Glutamatergic neuron (in vitro differentiated cells): ENCODE measurements around the gene TGFBR3. TPM values are rescaled to one million over a fixed set of nuclear protein-coding genes. Genes with fewer than 3 reads are reported as not detected.

Source experiments
- DNase-seq: peaks from one replicate; pipeline ENCODE4 v3.0.0; 2022
- H3K27ac Mint-ChIP-seq: one replicate; pipeline ENCODE4 v1.8.0; 2020; ENCODE audit warnings: mild to moderate bottlenecking, mixed read lengths, inconsistent platforms; ENCODE audit not compliant: unreplicated experiment
- H3K27me3 Mint-ChIP-seq: one replicate; pipeline ENCODE4 v1.8.0; 2020; ENCODE audit warnings: mild to moderate bottlenecking, moderate library complexity, mixed read lengths, inconsistent platforms; ENCODE audit not compliant: unreplicated experiment
- H3K36me3 Mint-ChIP-seq: one replicate; pipeline ENCODE4 v1.8.0; 2020; ENCODE audit warnings: mild to moderate bottlenecking, mixed read lengths, inconsistent platforms; ENCODE audit not compliant: unreplicated experiment
- H3K4me1 Mint-ChIP-seq: one replicate; pipeline ENCODE4 v1.8.0; 2020; ENCODE audit warnings: mild to moderate bottlenecking, low read depth, mixed read lengths, inconsistent platforms; ENCODE audit not compliant: unreplicated experiment
- H3K4me3 Mint-ChIP-seq: one replicate; pipeline ENCODE4 v1.8.0; 2020; ENCODE audit warnings: mild to moderate bottlenecking, mixed read lengths, inconsistent platforms; ENCODE audit not compliant: unreplicated experiment
- H3K9me3 Mint-ChIP-seq: one replicate; pipeline ENCODE4 v1.8.0; 2020; ENCODE audit warnings: mild to moderate bottlenecking, moderate library complexity, mixed read lengths, inconsistent platforms; ENCODE audit not compliant: unreplicated experiment
- total RNA-seq: library from RNA; stranded (reverse); fragmentation: NEBNext Ultra II Directional; extraction: Animal tissue kit (Norgen Biotek cat#: 25700); gene quantifications from one replicate; pipeline ENCODE4 v1.2.1, GENCODE V29; 2021; ENCODE audit not compliant: unreplicated experiment
- TF ChIP-seq, protein P1 (sequence below): fragments of 200-600 bp; sonication (generic); IDR thresholded peaks from one replicate; pipeline ENCODE4 v1.5.0; 2021; ENCODE audit not compliant: partially characterized antibody, unreplicated experiment

The TGFBR3 gene
- total RNA-seq, 1 donor from 2014 or later, result 0.98 TPM

DNA sequence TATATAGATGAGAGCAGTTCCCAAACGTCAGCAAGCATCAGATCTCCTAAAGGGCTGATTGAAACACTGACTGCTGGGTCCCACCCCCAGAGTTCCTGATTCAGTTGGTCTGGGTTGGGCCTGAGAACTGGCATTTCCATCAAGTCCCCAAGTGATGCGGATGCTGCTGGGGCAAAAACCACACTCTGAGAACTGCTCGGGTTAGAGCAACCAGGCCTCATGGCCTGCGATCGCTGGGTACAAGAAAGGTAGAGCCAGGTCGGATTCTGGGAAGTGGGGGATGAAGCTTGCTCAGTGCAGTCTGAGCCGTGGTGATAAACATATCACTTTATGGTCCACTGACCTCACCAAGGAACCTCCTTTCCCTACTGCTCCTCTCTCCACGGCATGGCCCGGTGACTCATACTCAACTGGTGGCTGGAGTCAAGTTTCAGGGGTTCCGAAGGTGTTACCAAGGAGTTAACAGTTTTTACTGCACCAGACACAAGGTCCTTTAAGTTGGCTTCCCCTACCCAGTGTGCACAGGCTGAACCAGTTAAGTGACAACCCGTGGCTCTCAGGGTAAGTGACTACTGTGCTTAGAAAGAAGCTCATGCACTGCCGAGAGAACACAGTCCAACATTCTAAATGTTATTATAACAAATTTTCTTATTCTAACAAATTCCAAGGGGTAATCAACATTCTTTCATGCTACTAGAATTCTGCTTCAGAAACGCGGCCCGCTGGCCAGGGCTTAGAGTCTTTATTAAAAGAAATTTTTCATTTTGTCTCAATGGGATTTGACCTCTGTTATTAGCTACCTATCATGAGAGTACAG lies 153.5 kb downstream of the TGFBR3 start:
- no peak for DNase-seq
- Mint-ChIP-seq H3K36me3 (no peaks in the 10 kb centered on the region), H3K4me1 (peaks cover 1% of the 10 kb centered on the region), H3K27me3 (no peaks in the 10 kb centered on the region), H3K4me3 (no peak overlapping the region), H3K27ac (no peak overlapping the region), H3K9me3 (no peaks in the 10 kb centered on the region)
- TF ChIP-seq, protein P1, sequence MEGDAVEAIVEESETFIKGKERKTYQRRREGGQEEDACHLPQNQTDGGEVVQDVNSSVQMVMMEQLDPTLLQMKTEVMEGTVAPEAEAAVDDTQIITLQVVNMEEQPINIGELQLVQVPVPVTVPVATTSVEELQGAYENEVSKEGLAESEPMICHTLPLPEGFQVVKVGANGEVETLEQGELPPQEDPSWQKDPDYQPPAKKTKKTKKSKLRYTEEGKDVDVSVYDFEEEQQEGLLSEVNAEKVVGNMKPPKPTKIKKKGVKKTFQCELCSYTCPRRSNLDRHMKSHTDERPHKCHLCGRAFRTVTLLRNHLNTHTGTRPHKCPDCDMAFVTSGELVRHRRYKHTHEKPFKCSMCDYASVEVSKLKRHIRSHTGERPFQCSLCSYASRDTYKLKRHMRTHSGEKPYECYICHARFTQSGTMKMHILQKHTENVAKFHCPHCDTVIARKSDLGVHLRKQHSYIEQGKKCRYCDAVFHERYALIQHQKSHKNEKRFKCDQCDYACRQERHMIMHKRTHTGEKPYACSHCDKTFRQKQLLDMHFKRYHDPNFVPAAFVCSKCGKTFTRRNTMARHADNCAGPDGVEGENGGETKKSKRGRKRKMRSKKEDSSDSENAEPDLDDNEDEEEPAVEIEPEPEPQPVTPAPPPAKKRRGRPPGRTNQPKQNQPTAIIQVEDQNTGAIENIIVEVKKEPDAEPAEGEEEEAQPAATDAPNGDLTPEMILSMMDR, result no peak

DNA sequence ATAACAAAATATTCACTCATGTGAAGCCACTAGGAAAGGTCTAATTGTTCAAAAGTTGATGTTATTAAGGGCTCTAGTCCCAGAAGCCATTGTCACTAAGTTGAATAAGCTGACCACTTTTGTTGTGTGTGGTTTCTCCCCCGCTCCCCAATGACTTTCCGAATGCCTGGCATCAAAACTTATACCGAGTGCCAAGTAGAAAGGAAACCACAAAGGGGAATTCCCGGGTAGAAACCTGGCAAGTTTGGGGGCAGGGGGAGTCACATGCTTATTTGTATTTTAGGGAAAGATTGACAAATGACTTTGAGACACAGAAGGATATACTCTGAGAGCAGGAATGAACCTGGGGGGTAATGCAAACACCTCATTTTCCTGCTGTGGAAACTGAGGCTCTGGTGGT lies 154.1 kb downstream of the TGFBR3 start:
- H3K27me3 Mint-ChIP-seq, result no peaks in the 10 kb centered on the region
- H3K27ac Mint-ChIP-seq, result no peak overlapping the region
- peaks cover 1% of the 10 kb centered on the region for H3K4me1 Mint-ChIP-seq

DNA sequence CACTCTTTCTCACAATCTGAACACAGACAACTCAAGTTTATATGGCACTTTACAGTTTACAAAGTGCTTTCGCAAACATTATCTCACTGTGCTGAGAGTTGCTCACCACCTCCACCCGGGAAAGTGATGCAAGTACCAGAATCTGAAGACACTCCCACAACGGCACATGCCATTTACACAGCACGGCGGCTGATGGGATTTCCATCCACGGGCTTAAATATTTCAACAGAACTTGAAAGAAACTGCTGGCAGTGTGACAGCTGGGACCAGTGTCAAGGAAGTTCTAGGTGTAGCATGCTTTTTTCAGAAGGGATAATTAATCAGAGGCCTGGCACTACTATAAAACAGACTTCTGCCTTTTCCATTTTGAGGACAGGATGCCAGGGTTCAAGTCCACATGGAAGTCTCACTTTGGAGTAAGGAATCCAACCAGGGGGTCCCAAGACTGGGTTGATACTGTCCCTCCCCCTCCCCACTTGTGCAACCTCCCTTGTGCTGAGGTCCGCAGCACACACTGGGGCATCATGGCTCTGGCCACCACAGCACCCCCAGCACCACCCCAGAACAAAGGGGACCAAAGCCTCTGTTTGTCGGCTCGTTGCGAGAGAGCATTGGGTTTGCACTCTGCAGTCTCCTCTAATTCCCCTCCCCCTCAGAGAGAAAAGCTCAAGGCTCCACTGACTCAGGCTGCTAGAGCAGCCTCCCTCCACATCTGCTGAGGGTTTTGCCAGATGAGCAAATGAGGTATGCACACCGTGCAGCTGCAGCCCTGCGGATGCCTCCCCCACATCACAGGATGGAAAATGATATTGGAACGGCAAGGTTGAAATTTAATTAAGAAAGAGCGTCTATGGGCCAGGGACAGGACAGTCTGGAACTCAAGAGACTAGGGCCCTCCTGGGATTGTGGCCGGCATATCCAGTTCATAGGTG lies 154.9 kb downstream of the TGFBR3 start:
- Mint-ChIP-seq H3K9me3 (no peaks in the 10 kb centered on the region), H3K36me3 (no peaks in the 10 kb centered on the region), H3K4me3 (no peak overlapping the region), H3K27me3 (no peaks in the 10 kb centered on the region), H3K4me1 (peaks cover 1% of the 10 kb centered on the region), H3K27ac (no peak overlapping the region)
- TF ChIP-seq, protein P1, result no peak
- DNase-seq, result no peak

More for the DNA sequence above, 154.1 kb downstream of the TGFBR3 start:
- Mint-ChIP-seq H3K4me3 (no peak overlapping the region), H3K36me3 (no peaks in the 10 kb centered on the region), H3K9me3 (no peaks in the 10 kb centered on the region)
- TF ChIP-seq, protein P1, result no peak
- DNase-seq, result no peak

DNA sequence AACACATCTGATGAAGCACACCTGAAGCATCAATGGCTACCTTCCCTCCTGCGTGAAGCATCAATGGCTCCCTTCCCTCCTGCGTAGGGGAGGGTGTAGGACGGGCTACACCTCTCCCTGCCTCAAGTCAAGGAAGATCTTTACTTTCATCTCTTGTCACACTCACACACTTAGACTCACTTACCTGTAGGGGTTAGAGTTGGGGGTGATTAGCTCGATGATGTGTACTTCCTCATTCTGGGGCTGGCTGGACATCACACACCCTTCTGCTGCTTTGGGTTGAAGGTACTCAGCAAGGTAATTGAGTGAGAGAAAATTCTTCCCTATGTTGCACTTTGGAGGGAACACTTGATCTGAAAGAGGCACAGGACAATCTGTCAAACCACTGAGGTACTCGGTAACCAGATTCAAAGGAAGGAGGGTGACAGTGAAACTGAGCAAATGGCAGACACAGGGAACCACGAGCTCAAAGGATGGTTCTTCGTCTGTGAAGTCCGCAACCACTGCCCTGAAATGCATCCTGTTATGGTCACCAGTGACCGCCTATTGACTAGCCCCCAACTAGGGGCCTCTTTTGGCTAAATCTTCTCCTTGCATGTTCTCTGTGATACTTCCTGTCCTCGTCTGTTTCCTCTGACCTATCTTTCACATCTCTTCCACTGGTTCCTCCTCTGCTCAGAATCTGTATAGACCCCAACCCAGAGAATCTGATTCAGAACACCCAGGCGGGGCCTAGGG lies 156.2 kb downstream of the TGFBR3 start:
- Mint-ChIP-seq H3K9me3 (no peaks in the 10 kb centered on the region), H3K36me3 (no peaks in the 10 kb centered on the region), H3K4me3 (no peak overlapping the region), H3K4me1 (peaks cover 1% of the 10 kb centered on the region), H3K27me3 (no peaks in the 10 kb centered on the region), H3K27ac (no peak overlapping the region)
- DNase-seq, result no peak
- TF ChIP-seq, protein P1, result no peak
